Measurements from ENCODE around the gene SH3RF3.

DNA sequence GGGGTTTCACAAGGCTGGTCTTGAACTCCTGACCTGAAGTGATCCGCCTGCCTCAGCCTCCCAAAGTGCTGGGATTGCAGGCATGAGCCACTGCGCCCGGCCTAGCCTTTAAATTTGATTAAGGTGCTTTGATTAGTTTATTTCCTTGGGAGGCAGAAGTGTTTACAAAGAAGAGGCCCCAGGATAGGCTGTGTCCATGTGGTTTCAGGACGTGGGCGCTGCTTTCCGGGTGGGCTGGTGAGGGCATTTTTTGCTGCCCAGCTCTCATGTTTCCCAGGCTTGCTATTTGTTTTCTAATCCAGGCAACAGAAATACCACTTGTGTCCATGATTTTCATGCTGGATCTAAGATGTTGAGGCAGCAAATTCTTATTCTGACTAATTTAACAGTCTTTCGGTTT is 124.2 kb downstream of the SH3RF3 start:
- no peak for TF ChIP-seq POLR2A (IDR thresholded peaks at IDR 0.05)
- TF ChIP-seq, protein P1, sequence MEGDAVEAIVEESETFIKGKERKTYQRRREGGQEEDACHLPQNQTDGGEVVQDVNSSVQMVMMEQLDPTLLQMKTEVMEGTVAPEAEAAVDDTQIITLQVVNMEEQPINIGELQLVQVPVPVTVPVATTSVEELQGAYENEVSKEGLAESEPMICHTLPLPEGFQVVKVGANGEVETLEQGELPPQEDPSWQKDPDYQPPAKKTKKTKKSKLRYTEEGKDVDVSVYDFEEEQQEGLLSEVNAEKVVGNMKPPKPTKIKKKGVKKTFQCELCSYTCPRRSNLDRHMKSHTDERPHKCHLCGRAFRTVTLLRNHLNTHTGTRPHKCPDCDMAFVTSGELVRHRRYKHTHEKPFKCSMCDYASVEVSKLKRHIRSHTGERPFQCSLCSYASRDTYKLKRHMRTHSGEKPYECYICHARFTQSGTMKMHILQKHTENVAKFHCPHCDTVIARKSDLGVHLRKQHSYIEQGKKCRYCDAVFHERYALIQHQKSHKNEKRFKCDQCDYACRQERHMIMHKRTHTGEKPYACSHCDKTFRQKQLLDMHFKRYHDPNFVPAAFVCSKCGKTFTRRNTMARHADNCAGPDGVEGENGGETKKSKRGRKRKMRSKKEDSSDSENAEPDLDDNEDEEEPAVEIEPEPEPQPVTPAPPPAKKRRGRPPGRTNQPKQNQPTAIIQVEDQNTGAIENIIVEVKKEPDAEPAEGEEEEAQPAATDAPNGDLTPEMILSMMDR (IDR thresholded peaks at IDR 0.05): no peak
